K562 (cell line): Measurements from ENCODE around the gene MKLN1. TPM values are rescaled to one million over a fixed set of nuclear protein-coding genes. Genes with fewer than 3 reads are reported as not detected.
A peak's percentile ranks its signal among the peaks of the same experiment; 100 is the strongest.

Experiments used
- ATAC-seq: fragments of 200-7000 bp; cut with Tn5 transposase; 3 replicates; pipeline ENCODE4 v1.9.1; 2020; ENCODE audit warnings: moderate library complexity
- BruUV-seq: library from RNA; stranded (reverse); fragments of 400-500 nt; replicated peaks from 2 replicates; lab custom pipeline; 2021; lab: Mats Ljungman, UMichigan
- CTCF ChIA-PET: fragments of 300-600 bp; formaldehyde crosslinking; extraction: SDS; loops from one replicate; lab custom pipeline; 2021; ENCODE audit warnings: low intra/inter-chr PET ratio; lab: Yijun Ruan, JAX
- POLR2A ChIA-PET: fragments of 300-600, 350-650 bp; sonication (Branson Sonifier 250); formaldehyde crosslinking; extraction: SDS; loops from one replicate; lab custom pipeline; 2021; ENCODE audit warnings: antibody characterized with exemption, inconsistent platforms; lab: Yijun Ruan, JAX
- DNase-seq, 4 experiments: peaks; one replicate each; pipeline versions ENCODE4 v3.0.0 to v3.0.0-alpha.2; 2011 to 2018; ENCODE audit warnings: low spot score in 3 of 4, mixed read lengths in 3 of 4; ENCODE audit errors: extremely low read depth in 1 of 4
- FAIRE-seq: peaks from 2 replicates; lab custom pipeline; 2011; peaks lifted over from hg19 to GRCh38; lab: Jason Lieb, UNC
- H2AFZ ChIP-seq: 2 replicates; pipeline ENCODE4 v1.6.0; 2011; ENCODE audit warnings: low read depth, low read length, control low read depth, inconsistent platforms
- H3K27ac ChIP-seq: fragments of 200-600 bp; 3 replicates; pipeline ENCODE4 v1.8.0; 2011; ENCODE audit warnings: low read depth, mild to moderate bottlenecking, control low read depth, inconsistent platforms, low read length, moderate library complexity, mixed read lengths; ENCODE audit errors: extremely low read depth
- H3K27me3 ChIP-seq, 2 experiments: fragments of 300-600 bp in 1 of 2; 2 replicates in 1 of 2; 3 replicates in 1 of 2; pipeline versions ENCODE4 v1.6.0 to v1.8.0; 2011; ENCODE audit warnings: inconsistent platforms in 2 of 2, low read length in 2 of 2, mild to moderate bottlenecking in 1 of 2, mixed read lengths in 1 of 2, moderate library complexity in 1 of 2; ENCODE audit not compliant: control insufficient read depth in 2 of 2, insufficient read depth in 2 of 2
- H3K36me3 ChIP-seq: fragments of 300-600 bp; 3 replicates; pipeline ENCODE4 v1.8.0; 2011; ENCODE audit warnings: mild to moderate bottlenecking, low read length, inconsistent platforms; ENCODE audit not compliant: control insufficient read depth, insufficient read depth
- H3K4me1 ChIP-seq, 2 experiments: fragments of 200-600 bp in 1 of 2; replicated peaks in 1 of 2; 2 replicates in 1 of 2; 3 replicates in 1 of 2; pipeline versions ENCODE4 v1.5.1 to v1.8.0; 2011; ENCODE audit warnings: inconsistent platforms in 2 of 2, low read length in 2 of 2, mild to moderate bottlenecking in 1 of 2, mixed read lengths in 1 of 2, moderate library complexity in 1 of 2; ENCODE audit not compliant: control insufficient read depth in 2 of 2, insufficient read depth in 2 of 2
- H3K4me2 ChIP-seq: 2 replicates; pipeline ENCODE4 v1.6.1; 2011; ENCODE audit warnings: low read length, control low read depth, inconsistent platforms, mixed read lengths; ENCODE audit not compliant: insufficient read depth
- H3K4me3 ChIP-seq: fragments of 200-600 bp; sonication (generic), shearing (Covaris generic); 2 replicates; pipeline ENCODE4 v1.5.1; 2016; ENCODE audit warnings: control low read depth, inconsistent platforms
- H3K79me2 ChIP-seq: fragments of 200-600 bp; 3 replicates; pipeline ENCODE4 v1.8.0; 2011; ENCODE audit warnings: low read length, inconsistent platforms; ENCODE audit not compliant: control insufficient read depth, insufficient read depth
- H3K9ac ChIP-seq, 2 experiments: 2 replicates each; pipeline versions ENCODE4 v1.6.0 to v1.6.1; 2011; ENCODE audit warnings: low read depth in 2 of 2, low read length in 2 of 2, control low read depth in 1 of 2, inconsistent platforms in 1 of 2, mild to moderate bottlenecking in 1 of 2, mixed read lengths in 1 of 2; ENCODE audit not compliant: insufficient read depth in 1 of 2
- H3K9me1 ChIP-seq: one replicate; pipeline ENCODE4 v1.6.0; 2011; ENCODE audit warnings: inconsistent platforms, mild to moderate bottlenecking, low read length, moderate library complexity; ENCODE audit not compliant: control insufficient read depth, insufficient read depth
- H3K9me3 ChIP-seq: replicated peaks from 2 replicates; pipeline ENCODE4 v1.5.1; 2011; ENCODE audit warnings: low read depth, low read length, inconsistent platforms; ENCODE audit not compliant: control insufficient read depth, insufficient read depth
- H4K20me1 ChIP-seq: replicated peaks from 2 replicates; pipeline ENCODE4 v1.6.1; 2011; ENCODE audit warnings: low read length, inconsistent platforms, mixed read lengths; ENCODE audit not compliant: control insufficient read depth, insufficient read depth
- BMI1 ChIP-seq: fragments of 150-350 bp; IDR thresholded peaks from 2 replicates; pipeline ENCODE4 v1.6.1; 2014; ENCODE audit warnings: low read length
- CEBPB ChIP-seq: fragments of 450-650 bp; IDR thresholded peaks from 2 replicates; pipeline ENCODE4 v1.6.1; 2016; ENCODE audit warnings: missing genetic modification characterization, missing compliant biosample characterization
- CEBPG ChIP-seq, 3 experiments: fragments of 200-800 bp in 1 of 3; sonication (Bioruptor generic) in 1 of 3; sonication (generic) in 1 of 3; formaldehyde crosslinking in 1 of 3; IDR thresholded peaks in 2 of 3; conservative IDR thresholded peaks in 1 of 3; 2 replicates each; pipeline versions ENCODE4 v1.6.1 to v1.8.0; 2016 to 2022; ENCODE audit warnings: missing compliant biosample characterization in 2 of 3, missing genetic modification characterization in 2 of 3, mild to moderate bottlenecking in 1 of 3, missing genetic modification reagents in 1 of 3
- HNRNPK ChIP-seq: fragments of 200-400 bp; formaldehyde crosslinking; IDR thresholded peaks from one replicate; pipeline ENCODE4 v1.6.1; 2018; ENCODE audit warnings: mild to moderate bottlenecking, low read depth, low read length; ENCODE audit not compliant: poor library complexity, severe bottlenecking
- KAT7 ChIP-seq: sonication (generic); formaldehyde crosslinking; IDR thresholded peaks from 2 replicates; pipeline ENCODE4 v1.8.0; 2022; ENCODE audit warnings: missing genetic modification reagents, mild to moderate bottlenecking, borderline replicate concordance
- MGA ChIP-seq: fragments of 450-650 bp; IDR thresholded peaks from 2 replicates; pipeline ENCODE4 v1.6.1; 2016; ENCODE audit warnings: mild to moderate bottlenecking, moderate library complexity
- PKNOX1 ChIP-seq: fragments of 450-650 bp; IDR thresholded peaks from 2 replicates; pipeline ENCODE4 v1.6.1; 2016
- RBM34 ChIP-seq: fragments of 200-400 bp; formaldehyde crosslinking; IDR thresholded peaks from 2 replicates; pipeline ENCODE4 v1.6.1; 2018; ENCODE audit warnings: low read length, borderline replicate concordance; ENCODE audit not compliant: insufficient read depth
- ZNF224 ChIP-seq: sonication (generic); formaldehyde crosslinking; IDR thresholded peaks from 2 replicates; pipeline ENCODE4 v1.8.0; 2022; ENCODE audit warnings: mild to moderate bottlenecking, missing genetic modification reagents
- ZNF23 ChIP-seq: fragments of 250-450 bp; sonication (Bioruptor Pico); IDR thresholded peaks from 2 replicates; pipeline ENCODE4 v1.4.0; 2020; ENCODE audit warnings: mild to moderate bottlenecking
- WGBS: fragments of 100-300 bp; shearing (Covaris generic); methylation state at CpG from one replicate; pipeline ENCODE4 v1.1.6; 2016; ENCODE audit warnings: low coverage, mixed read lengths; ENCODE audit not compliant: insufficient coverage; ENCODE audit errors: missing lambda C conversion rate; 5-methylcytosine and 5-hydroxymethylcytosine counted together
- in situ Hi-C: fragments of 300-500 bp; cut with MboI; formaldehyde crosslinking; loops from 4 replicates; pipeline ENCODE4 v1.15.0; 2018; ENCODE audit warnings: inconsistent platforms, mixed read lengths
- intact Hi-C: fragments of 100-400 bp; cut with micrococcal nuclease; formaldehyde crosslinking; loops from 2 replicates; pipeline ENCODE4 v1.14.2; 2022
- polyA plus RNA-seq, 8 experiments: library from polyadenylated mRNA; depleted of rRNA in 4 of 8; stranded (reverse) in 5 of 8; unstranded in 3 of 8; fragments of >200 nt; fragmentation: Nextera tagmentation in 2 of 8; fragmentation: Illumina TruSeq in 1 of 8; extraction: Ambion mirVana in 2 of 8; extraction: Trizol in 1 of 8; gene quantifications; 2 replicates each; pipeline versions ENCODE4 v1.2.1 to v1.2.3, GENCODE V29; 2011 to 2014; ENCODE audit warnings: inconsistent platforms in 1 of 8, missing spikeins in 1 of 8
- total RNA-seq, 7 experiments: library from RNA; depleted of rRNA in 6 of 7; stranded (reverse); fragments of >200 nt in 6 of 7; fragmentation: Illumina TruSeq in 2 of 7; extraction: Trizol in 2 of 7; gene quantifications; 2 replicates each; pipeline versions ENCODE4 v1.2.1 to v1.2.3, GENCODE V29; 2011 to 2021; ENCODE audit warnings: low replicate concordance in 1 of 7

MKLN1 gene
- total and polyA plus RNA-seq, 9 of the 15 experiments (the other 6 are each of a cell fraction or from before 2014, with no cell fraction given), result 18.6 to 80.4 (median 56.0) TPM

- POLR2A ChIA-PET, result no interaction called here
- H2AFZ ChIP-seq, result no peak overlapping the region
- H3K9ac ChIP-seq, result no peak overlapping the region
- CTCF ChIA-PET, result no interaction called here
- H3K4me2 ChIP-seq, result no peak overlapping the region
- H3K36me3 ChIP-seq, result no peaks in the 10 kb centered on the region
- H3K79me2 ChIP-seq, result no peaks in the 10 kb centered on the region
- H3K9me3 ChIP-seq, result no peaks in the 10 kb centered on the region
- in situ Hi-C loops (no loop called here), intact Hi-C loops (no loop called here)
- DNase-seq (no peak), ATAC-seq (no peak), FAIRE-seq (no peak)
- H3K9me1 ChIP-seq, result no peaks in the 10 kb centered on the region
- H3K4me1 ChIP-seq, result no peaks in the 10 kb centered on the region
- no peak overlapping the region for H3K27ac ChIP-seq
- H3K4me3 ChIP-seq, result no peak overlapping the region
- 3% methylated on average over 1 of the region's 1 CpG for WGBS
- no TSS peak for BruUV-seq
- H3K27me3 ChIP-seq, result peaks cover 14 to 19% of the 10 kb centered on the region in 2 experiments
- no peaks in the 10 kb centered on the region for H4K20me1 ChIP-seq
- TF ChIP-seq CEBPG (CRISPR knock-in tag; IDR thresholded peaks at IDR 0.05) (no peak), CEBPG (tag; conservative IDR thresholded peaks at IDR 0.05 in 1 of 2, IDR thresholded peaks at IDR 0.05 in 1 of 2) (peak; percentile 64 to 67; a peak in 3 of 4 replicates), HNRNPK (no peak), PKNOX1 (peak; percentile 57; the same call in 1 of the 2 replicates), BMI1 (no peak), ZNF224 (CRISPR knock-in tag) (no peak), CEBPB (peak; percentile 81), MGA (no peak), RBM34 (no peak), KAT7 (CRISPR knock-in tag) (no peak), ZNF23 (no peak)
Measured at GRCh38 chr7:131279044-131279443, 48.6 kb upstream of the MKLN1 start.
